ENCODE data around the gene CLCA1.

DNA sequence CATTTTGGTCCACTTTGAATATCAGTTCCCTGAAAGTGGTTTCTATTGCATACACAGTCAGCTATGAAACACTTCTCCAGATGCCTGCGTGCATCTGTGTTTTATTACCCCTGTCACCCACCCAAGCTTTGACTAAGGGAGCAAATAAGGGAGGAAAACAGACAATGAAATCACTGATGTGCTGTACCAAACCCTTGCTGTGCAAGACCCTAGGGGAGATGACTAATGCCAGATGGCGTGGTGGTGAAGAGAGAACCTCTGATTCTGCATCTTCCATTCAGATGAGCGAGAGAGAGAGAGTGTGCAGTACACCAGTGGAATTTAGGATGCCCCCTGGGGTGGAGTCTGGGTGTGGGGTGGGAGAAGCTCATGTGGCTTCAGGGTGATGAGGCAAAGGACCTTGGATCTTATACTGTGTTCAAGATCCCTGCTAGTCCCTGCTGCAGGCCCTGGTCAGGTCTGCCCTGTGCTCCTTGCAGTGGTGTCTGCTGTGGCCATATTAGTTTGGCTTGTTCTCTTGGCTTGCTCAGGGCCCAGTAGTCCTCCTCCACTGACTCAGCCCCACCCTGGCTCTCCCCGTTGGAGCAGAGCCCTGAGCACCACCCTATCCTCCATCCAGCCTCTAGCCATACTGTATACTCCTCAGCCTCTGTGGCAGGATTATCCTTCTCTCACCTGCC is 18.5 kb downstream of the CLCA1 start:
- TF ChIP-seq, protein P1, sequence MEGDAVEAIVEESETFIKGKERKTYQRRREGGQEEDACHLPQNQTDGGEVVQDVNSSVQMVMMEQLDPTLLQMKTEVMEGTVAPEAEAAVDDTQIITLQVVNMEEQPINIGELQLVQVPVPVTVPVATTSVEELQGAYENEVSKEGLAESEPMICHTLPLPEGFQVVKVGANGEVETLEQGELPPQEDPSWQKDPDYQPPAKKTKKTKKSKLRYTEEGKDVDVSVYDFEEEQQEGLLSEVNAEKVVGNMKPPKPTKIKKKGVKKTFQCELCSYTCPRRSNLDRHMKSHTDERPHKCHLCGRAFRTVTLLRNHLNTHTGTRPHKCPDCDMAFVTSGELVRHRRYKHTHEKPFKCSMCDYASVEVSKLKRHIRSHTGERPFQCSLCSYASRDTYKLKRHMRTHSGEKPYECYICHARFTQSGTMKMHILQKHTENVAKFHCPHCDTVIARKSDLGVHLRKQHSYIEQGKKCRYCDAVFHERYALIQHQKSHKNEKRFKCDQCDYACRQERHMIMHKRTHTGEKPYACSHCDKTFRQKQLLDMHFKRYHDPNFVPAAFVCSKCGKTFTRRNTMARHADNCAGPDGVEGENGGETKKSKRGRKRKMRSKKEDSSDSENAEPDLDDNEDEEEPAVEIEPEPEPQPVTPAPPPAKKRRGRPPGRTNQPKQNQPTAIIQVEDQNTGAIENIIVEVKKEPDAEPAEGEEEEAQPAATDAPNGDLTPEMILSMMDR (conservative IDR thresholded peaks at IDR 0.05; ENCODE audit: low read depth in 2 of 2), result no peak
- TF ChIP-seq EZH2 (IDR thresholded peaks at IDR 0.05; ENCODE audit: low read depth, unreplicated experiment), result no peak
